BLaER1 treated with 17β-estradiol and CSF1 and Interleukin-3, amounts not matched to agents 10 nM and 100 nM (cell line): Measurements from ENCODE around the gene LGALS9.
A peak's percentile ranks its signal among the peaks of the same experiment; 100 is the strongest.

ENCODE experiments used
- H3K27ac ChIP-seq, 11 experiments: shearing (Covaris generic); formaldehyde crosslinking; 2 replicates each; pipeline ENCODE4 v1.8.1; 2022
- H3K27me3 ChIP-seq, 11 experiments: shearing (Covaris generic); formaldehyde crosslinking; 2 replicates each; pipeline ENCODE4 v1.8.1; 2022
- H3K36me3 ChIP-seq, 11 experiments: shearing (Covaris generic); formaldehyde crosslinking; 2 replicates each; pipeline ENCODE4 v1.8.1; 2022
- H3K4me1 ChIP-seq, 10 experiments: shearing (Covaris generic); formaldehyde crosslinking; 2 replicates each; pipeline ENCODE4 v1.8.1; 2022
- H3K4me2 ChIP-seq, 11 experiments: shearing (Covaris generic); formaldehyde crosslinking; 2 replicates each; pipeline ENCODE4 v1.8.1; 2022
- H3K4me3 ChIP-seq, 10 experiments: shearing (Covaris generic); formaldehyde crosslinking; 2 replicates each; pipeline ENCODE4 v1.8.1; 2022
- H3K9ac ChIP-seq, 11 experiments: shearing (Covaris generic); formaldehyde crosslinking; 2 replicates each; pipeline ENCODE4 v1.8.1; 2022
- H3K9me3 ChIP-seq, 11 experiments: shearing (Covaris generic); formaldehyde crosslinking; replicated peaks in 1 of 11; 2 replicates each; pipeline ENCODE4 v1.8.1; 2022
- H4K20me1 ChIP-seq, 11 experiments: shearing (Covaris generic); formaldehyde crosslinking; 2 replicates each; pipeline ENCODE4 v1.8.1; 2022
- Cebpa-rat ChIP-seq, 11 experiments: shearing (Covaris generic); IDR thresholded peaks; 2 replicates each; pipeline ENCODE4 v1.8.1; 2022

LGALS9 gene

GRCh38 chr17:27600471-27600870 lies 30.5 kb upstream of the LGALS9 start:
- H3K4me2 ChIP-seq: no peak overlapping the region
- H3K9me3 ChIP-seq: no peaks in the 10 kb centered on the region
- no peak overlapping the region for H3K9ac ChIP-seq
- H3K36me3 ChIP-seq: peaks cover 0 to 31% (median 4%) of the 10 kb centered on the region in 11 experiments; a peak in 9 of 22 replicates
- no peak overlapping the region for H3K27ac ChIP-seq
- H4K20me1 ChIP-seq: peaks cover 0 to 15% (median 0%) of the 10 kb centered on the region in 11 experiments; a peak in 4 of 22 replicates
- H3K4me3 ChIP-seq: no peak overlapping the region
- no peaks in the 10 kb centered on the region for H3K27me3 ChIP-seq
- TF ChIP-seq Cebpa-rat (IDR thresholded peaks at IDR 0.05): no peak
- peaks cover 0 to 6% (median 2%) of the 10 kb centered on the region in 10 experiments; a peak in 4 of 20 replicates for H3K4me1 ChIP-seq

GRCh38 chr17:27601069-27601974 lies 29.7 kb upstream of the LGALS9 start:
- peaks cover 0 to 6% (median 2%) of the 10 kb centered on the region in 10 experiments; a peak in 4 of 20 replicates for H3K4me1 ChIP-seq
- no peak overlapping the region for H3K27ac ChIP-seq
- no peaks in the 10 kb centered on the region for H3K9me3 ChIP-seq
- no peak overlapping the region for H3K9ac ChIP-seq
- H4K20me1 ChIP-seq: peaks cover 0 to 15% (median 0%) of the 10 kb centered on the region in 11 experiments; a peak in 4 of 22 replicates
- no peaks in the 10 kb centered on the region for H3K27me3 ChIP-seq
- H3K4me2 ChIP-seq: no peak overlapping the region
- no peak overlapping the region for H3K4me3 ChIP-seq
- peaks cover 0 to 40% (median 4%) of the 10 kb centered on the region in 11 experiments; a peak in 9 of 22 replicates for H3K36me3 ChIP-seq
- no peak for TF ChIP-seq Cebpa-rat (IDR thresholded peaks at IDR 0.05)

- peaks cover 0 to 6% (median 2%) of the 10 kb centered on the region in 10 experiments; a peak in 4 of 20 replicates for H3K4me1 ChIP-seq
- no peak overlapping the region for H3K27ac ChIP-seq
- no peaks in the 10 kb centered on the region for H3K27me3 ChIP-seq
- no peak for TF ChIP-seq Cebpa-rat (IDR thresholded peaks at IDR 0.05)
- H3K4me3 ChIP-seq: no peak overlapping the region
- no peak overlapping the region; a peak in 1 of 22 replicates for H3K9ac ChIP-seq
- no peak overlapping the region for H3K4me2 ChIP-seq
- peaks cover 0 to 15% (median 0%) of the 10 kb centered on the region in 11 experiments; a peak in 4 of 22 replicates for H4K20me1 ChIP-seq
- peaks cover 0 to 41% (median 4%) of the 10 kb centered on the region in 11 experiments; a peak in 9 of 22 replicates for H3K36me3 ChIP-seq
- H3K9me3 ChIP-seq: no peaks in the 10 kb centered on the region
These were observed 29.0 kb upstream of the LGALS9 start for GRCh38 chr17:27601975-27602302.

- no peak overlapping the region for H3K9ac ChIP-seq
- H3K36me3 ChIP-seq: peaks cover 0 to 42% (median 3%) of the 10 kb centered on the region in 11 experiments; a peak in 9 of 22 replicates
- H3K4me1 ChIP-seq: peaks cover 0 to 11% (median 5%) of the 10 kb centered on the region in 10 experiments; a peak in 6 of 20 replicates
- no peak overlapping the region; a peak in 1 of 22 replicates for H3K4me2 ChIP-seq
- no peak for TF ChIP-seq Cebpa-rat (IDR thresholded peaks at IDR 0.05)
- H4K20me1 ChIP-seq: peaks cover 0 to 15% (median 0%) of the 10 kb centered on the region in 11 experiments; a peak in 4 of 22 replicates
- H3K4me3 ChIP-seq: no peak overlapping the region
- no peak overlapping the region for H3K27ac ChIP-seq
- no peaks in the 10 kb centered on the region for H3K27me3 ChIP-seq
- no peaks in the 10 kb centered on the region for H3K9me3 ChIP-seq
These were observed 28.1 kb upstream of the LGALS9 start for GRCh38 chr17:27602721-27603420.

GRCh38 chr17:27603421-27603770 lies 27.6 kb upstream of the LGALS9 start:
- no peak for TF ChIP-seq Cebpa-rat (IDR thresholded peaks at IDR 0.05)
- Histone ChIP-seq H3K4me2 (no peak overlapping the region), H3K27ac (no peak overlapping the region), H3K27me3 (no peaks in the 10 kb centered on the region), H3K4me3 (no peak overlapping the region), H3K36me3 (peaks cover 0 to 41% (median 0%) of the 10 kb centered on the region in 11 experiments; a peak in 9 of 22 replicates), H3K9me3 (no peaks in the 10 kb centered on the region), H3K4me1 (peaks cover 0 to 12% (median 5%) of the 10 kb centered on the region in 10 experiments; a peak in 6 of 20 replicates), H4K20me1 (peaks cover 0 to 15% (median 0%) of the 10 kb centered on the region in 11 experiments; a peak in 4 of 22 replicates), H3K9ac (no peak overlapping the region)

- H4K20me1 ChIP-seq: peaks cover 0 to 15% (median 0%) of the 10 kb centered on the region in 11 experiments; a peak in 4 of 22 replicates
- no peak overlapping the region for H3K4me3 ChIP-seq
- H3K27ac ChIP-seq: no peak overlapping the region
- H3K9me3 ChIP-seq: no peaks in the 10 kb centered on the region
- no peak for TF ChIP-seq Cebpa-rat (IDR thresholded peaks at IDR 0.05)
- H3K27me3 ChIP-seq: no peaks in the 10 kb centered on the region
- H3K36me3 ChIP-seq: peaks cover 0 to 49% (median 0%) of the 10 kb centered on the region in 11 experiments; a peak in 9 of 22 replicates
- H3K4me2 ChIP-seq: no peak overlapping the region
- H3K4me1 ChIP-seq: peaks cover 0 to 12% (median 5%) of the 10 kb centered on the region in 10 experiments; a peak in 6 of 20 replicates
- no peak overlapping the region for H3K9ac ChIP-seq
These were observed 26.9 kb upstream of the LGALS9 start for GRCh38 chr17:27603880-27604794.

- H3K4me2 ChIP-seq: no peak overlapping the region
- H3K9me3 ChIP-seq: no peaks in the 10 kb centered on the region
- peaks cover 0 to 57% (median 4%) of the 10 kb centered on the region in 11 experiments; a peak in 9 of 22 replicates for H3K36me3 ChIP-seq
- no peak overlapping the region for H3K9ac ChIP-seq
- peaks cover 0 to 15% (median 0%) of the 10 kb centered on the region in 11 experiments; a peak in 4 of 22 replicates for H4K20me1 ChIP-seq
- no peak for TF ChIP-seq Cebpa-rat (IDR thresholded peaks at IDR 0.05)
- peaks cover 0 to 17% (median 6%) of the 10 kb centered on the region in 10 experiments; a peak in 8 of 20 replicates for H3K4me1 ChIP-seq
- no peak overlapping the region for H3K4me3 ChIP-seq
- H3K27ac ChIP-seq: no peak overlapping the region
- H3K27me3 ChIP-seq: no peaks in the 10 kb centered on the region
These were observed 25.6 kb upstream of the LGALS9 start for GRCh38 chr17:27605409-27605808.

- Histone ChIP-seq H3K4me3 (no peak overlapping the region), H3K36me3 (peaks cover 0 to 75% (median 4%) of the 10 kb centered on the region in 11 experiments; a peak in 10 of 22 replicates), H3K9me3 (peaks cover 0 to 2% (median 0%) of the 10 kb centered on the region in 11 experiments; a peak in 3 of 22 replicates), H3K27ac (no peak overlapping the region), H3K27me3 (no peaks in the 10 kb centered on the region), H4K20me1 (peaks cover 0 to 5% (median 0%) of the 10 kb centered on the region in 11 experiments; a peak in 2 of 22 replicates), H3K9ac (0 out of 22 replicates have a peak overlapping the region, but pooled peaks of 1 of the 11 experiments have one; percentile 18), H3K4me2 (no peak overlapping the region; a peak in 1 of 22 replicates), H3K4me1 (peaks cover 0 to 34% (median 17%) of the 10 kb centered on the region in 10 experiments; a peak in 15 of 20 replicates)
- TF ChIP-seq Cebpa-rat (IDR thresholded peaks at IDR 0.05): no peak
These were observed 23.4 kb upstream of the LGALS9 start for GRCh38 chr17:27607521-27608091.
